ENCODE measurements around the gene GIT1.

- TF ChIP-seq POLR2A (IDR thresholded peaks at IDR 0.05) (no peak), CTCF (IDR thresholded peaks at IDR 0.05) (no peak), POLR2AphosphoS5 (IDR thresholded peaks at IDR 0.05) (no peak), EP300 (IDR thresholded peaks at IDR 0.05; ENCODE audit: low read depth) (no peak)
Observed at GRCh38 chr17:29546830-29547229, 42.6 kb downstream of the GIT1 start.

All from transverse colon (tissue), 4 donors.